NCI-H2196 treated with DMSO at 0.1 percent for 48 hours (cell line): ENCODE results near the gene CDH12.
"Not testable (repeated sequence)": the region's sequence is repeated elsewhere in the genome, so short reads cannot be mapped to it uniquely, and the experiment has no call there.

ENCODE experiments used
- DNase-seq: peaks from one replicate; lab custom pipeline; 2025; ENCODE audit not compliant: unreplicated experiment; lab: John Stamatoyannopoulos, UW

CDH12 gene

GRCh38 chr5:22315052-22315451 lies 538.1 kb downstream of the CDH12 start:
- DNase-seq: not testable (repeated sequence)

DNA sequence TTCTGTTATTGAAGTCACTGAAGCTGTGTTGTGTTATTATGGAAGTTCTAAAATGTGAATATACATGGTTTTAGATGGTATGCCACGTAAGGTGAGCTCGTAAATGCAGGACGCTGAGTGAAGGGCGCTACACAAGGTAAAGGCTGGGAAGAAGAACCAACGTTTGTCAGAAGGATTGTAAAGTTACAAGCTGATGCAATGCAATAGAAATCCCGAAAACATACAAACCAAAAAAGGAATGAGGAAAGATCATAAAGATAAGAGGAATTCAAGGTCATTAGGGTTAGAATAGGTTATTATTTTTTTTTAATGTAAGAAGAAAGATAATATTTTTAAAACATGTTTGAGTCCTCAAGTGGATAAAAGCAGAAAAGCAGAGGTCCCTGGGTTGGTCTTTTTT lies 538.6 kb downstream of the CDH12 start:
- DNase-seq: no peak

DNA sequence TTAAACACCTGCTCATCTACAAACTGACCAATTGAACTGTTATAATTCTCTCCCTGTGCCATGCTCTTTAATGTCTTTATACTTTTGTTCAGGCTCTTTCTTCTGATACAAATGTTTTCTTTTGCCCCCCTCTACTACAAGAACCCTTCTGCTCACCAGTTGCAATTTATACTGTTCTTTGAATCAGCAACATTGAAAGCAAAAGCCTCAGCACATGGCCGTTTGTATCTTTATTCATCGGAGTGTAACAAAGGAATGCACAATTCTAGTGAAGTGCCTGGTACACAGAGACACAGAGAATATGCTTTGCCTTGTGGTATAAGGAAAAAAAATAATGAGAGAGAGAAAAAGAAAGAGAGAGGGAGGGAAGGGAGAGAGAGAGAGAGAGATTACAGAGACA lies 547.1 kb downstream of the CDH12 start:
- DNase-seq: no peak

DNA sequence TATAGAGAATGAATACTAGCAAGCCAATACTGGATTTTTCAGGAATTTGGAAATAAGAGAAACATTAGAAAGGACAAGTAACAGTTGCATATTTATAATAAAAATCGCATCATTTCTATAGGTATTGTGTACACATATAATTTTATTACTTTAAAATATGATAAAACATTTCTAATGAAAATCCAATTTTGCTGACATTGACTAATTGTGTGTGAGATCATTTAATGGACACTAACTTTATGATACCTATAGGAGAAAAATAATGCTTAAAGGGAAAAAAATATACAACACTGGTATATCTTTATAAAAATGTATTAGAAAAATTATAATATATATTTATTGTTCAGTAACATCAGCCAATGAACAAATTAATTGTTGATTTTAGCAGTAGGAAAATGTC lies 557.3 kb downstream of the CDH12 start:
- no peak for DNase-seq

DNA sequence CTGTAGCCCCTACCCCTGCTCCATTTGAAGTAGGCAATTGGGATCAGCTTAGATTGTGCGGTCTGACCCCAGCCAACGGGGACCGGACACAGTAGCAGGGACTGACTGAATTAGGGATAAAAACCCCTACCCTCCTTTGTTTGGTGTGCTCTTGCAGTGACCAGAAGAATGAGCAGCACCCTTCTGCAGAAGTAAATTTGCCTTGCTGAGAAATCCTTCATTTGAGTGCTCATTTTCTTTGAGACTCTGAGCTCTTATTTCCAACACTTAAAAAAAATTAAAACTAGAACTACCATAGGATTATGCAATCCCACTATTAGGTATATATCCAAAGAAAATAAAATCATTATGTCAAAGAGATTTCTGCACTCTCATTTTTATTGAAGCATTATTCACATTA lies 560.0 kb downstream of the CDH12 start:
- DNase-seq: no peak

DNA sequence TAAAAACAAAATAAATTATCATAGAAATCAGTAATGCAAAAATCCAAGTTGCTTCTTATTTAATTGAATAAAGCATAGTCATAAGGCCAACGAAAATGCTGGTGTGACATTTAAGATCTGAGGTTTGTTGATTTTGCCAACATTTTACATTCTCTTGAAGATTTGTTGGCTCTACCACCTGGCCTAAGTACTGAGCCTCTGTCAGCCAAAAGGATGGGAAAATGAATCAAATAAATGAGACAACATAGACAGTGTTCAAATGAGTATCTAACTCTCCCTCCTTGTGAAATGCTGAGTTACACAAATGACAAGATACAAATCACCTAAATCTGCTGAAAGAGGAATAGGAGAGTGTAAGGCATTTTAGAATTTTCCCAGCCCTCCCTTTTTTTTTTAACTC lies 575.0 kb downstream of the CDH12 start:
- DNase-seq: no peak

GRCh38 chr5:22277006-22277405 lies 576.1 kb downstream of the CDH12 start:
- no peak for DNase-seq

DNA sequence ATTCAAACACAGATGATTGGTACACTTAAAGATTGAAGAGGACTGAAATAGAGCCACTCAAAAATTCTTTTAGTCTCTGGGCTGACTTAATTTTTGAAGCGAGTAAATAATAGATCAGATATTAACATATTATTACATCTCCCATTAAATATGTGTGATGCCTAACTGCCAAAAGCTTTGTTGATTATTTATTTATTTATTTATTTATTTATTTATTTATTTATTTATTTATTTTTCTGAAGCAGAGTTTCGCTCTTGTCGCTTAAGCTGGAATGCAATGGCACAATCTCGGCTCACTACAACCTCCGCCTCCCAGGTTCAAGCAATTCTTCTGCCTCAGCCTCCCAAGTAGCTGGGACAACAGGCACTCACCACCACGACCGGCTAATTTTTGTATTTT lies 587.3 kb downstream of the CDH12 start:
- not testable (repeated sequence) for DNase-seq

DNA sequence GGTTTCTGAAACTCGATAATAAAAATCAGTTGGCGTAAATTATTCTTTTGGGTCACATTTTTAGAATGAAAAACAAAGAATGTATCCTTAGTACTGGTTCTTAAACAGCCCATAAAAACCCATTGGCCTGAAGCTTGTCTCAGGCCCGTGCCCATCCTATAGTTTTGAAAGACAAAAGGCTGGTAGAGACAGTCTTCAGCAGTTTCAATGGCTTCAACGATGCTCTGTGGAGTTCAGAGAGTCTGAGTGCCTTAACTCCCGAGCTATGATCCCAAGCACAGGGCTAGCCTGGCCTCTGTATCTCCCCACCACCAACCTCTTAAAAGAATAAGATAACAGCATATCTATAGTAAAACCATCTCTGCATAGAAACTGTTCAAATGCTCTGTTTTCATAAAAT lies 595.0 kb downstream of the CDH12 start:
- DNase-seq: no peak

DNA sequence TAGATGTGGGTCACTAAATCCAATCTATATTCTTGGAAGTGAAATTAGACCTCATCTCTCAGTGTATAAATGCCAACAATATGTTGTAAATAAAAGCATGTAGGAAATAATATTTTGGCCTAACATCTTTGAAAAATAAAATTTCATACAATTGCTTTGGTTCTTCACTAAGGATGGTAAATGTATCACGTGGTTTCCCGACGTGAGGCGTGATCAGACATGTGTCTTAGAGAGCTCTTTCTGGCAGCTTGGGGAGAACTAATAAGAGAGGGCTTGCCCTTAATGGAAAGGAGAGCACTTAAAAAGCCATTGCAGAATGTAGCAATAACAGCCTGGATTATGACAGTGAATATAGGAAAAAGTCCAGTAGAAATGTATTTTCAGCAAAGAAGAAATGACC lies 602.6 kb downstream of the CDH12 start:
- DNase-seq: no peak

DNA sequence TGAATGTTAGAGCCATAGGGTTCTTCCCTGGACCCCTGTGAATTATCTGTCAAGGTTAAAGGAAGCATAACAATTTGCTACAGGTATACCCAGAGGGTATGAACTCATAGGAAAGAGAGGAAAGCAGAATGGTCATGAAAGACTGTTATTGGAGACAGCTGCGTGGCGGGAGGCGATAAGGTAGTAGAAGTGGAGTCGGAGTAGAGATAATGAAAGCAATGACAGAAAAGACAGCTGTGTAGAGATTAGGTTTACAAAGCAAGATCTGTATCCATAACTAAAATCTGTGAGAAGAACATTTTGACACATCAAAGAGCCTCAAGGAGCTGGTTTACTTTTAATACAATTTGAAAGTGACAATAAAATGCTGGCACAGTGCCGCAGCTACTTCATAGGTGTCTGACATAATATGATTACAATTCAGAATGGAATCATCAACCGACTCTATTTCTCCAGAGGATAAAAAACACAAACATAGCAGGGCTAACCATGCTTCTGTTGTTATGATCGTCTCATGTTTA lies 603.9 kb downstream of the CDH12 start:
- no peak for DNase-seq

GRCh38 chr5:22245770-22246169 lies 607.4 kb downstream of the CDH12 start:
- no peak for DNase-seq

DNA sequence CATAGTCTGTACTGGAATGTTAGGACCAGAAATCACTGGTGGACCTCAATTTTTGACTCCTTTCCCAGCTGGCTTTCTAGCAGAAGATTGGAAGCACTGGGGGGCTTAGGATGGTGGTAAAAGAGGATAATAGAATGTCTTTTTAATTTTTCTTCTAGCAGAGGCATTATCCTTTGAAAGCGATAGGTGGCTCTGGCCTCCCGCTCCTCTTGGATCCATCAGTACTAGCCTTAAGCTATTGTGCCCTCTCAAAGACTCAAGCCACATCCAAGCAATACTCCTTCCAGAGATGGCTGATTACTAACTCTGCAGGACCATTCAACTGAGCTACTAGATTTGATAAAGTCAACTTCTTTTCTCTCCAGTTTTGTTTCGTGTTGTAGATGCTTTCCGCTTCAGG lies 610.6 kb downstream of the CDH12 start:
- DNase-seq: no peak

DNA sequence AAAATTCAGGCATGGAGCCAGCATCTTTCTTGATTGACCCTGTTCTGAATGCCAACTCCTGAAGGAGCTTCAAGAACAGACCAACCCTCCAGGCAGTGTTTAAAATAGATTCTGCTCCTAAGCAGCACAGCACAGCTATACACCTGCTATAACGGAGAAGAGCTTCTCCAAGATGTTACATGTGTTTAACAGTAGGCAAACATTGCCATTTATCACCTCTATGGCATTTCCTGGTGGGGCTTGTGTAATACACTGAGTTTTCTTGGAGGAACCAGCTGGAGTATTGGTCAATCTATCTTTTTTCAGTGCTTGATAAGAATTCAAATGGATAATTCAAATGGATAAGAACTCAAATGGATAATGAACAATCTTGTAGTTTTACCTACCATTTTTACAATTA lies 615.1 kb downstream of the CDH12 start:
- no peak for DNase-seq

DNA sequence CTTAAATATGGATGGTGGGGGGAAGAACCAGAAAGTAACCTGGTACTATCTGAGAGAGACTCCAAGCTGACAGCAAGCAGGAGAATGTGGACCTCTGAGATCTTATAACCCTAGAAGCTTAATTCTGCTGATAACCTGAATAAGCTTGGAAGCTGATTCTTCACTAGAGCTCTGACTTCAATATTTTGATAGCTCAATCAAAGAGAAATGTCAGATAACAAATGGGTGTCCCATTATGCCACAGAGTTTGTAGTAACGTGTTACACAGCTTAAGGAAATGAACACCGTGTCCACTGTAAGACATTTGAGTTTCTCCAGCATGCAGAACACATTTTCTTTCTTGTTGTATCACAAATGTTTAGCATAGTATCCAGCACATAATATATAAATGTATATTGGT lies 626.7 kb downstream of the CDH12 start:
- DNase-seq: no peak

- no peak for DNase-seq
Observed at GRCh38 chr5:22223079-22223478, 630.1 kb downstream of the CDH12 start.

- DNase-seq: not testable (repeated sequence)
Observed at GRCh38 chr5:22213703-22214495, 639.2 kb downstream of the CDH12 start.

- DNase-seq: not testable (repeated sequence)
Observed at GRCh38 chr5:22212254-22212991, 640.7 kb downstream of the CDH12 start.

- not testable (repeated sequence) for DNase-seq
Observed at GRCh38 chr5:22208463-22208862, 644.7 kb downstream of the CDH12 start.

GRCh38 chr5:22188651-22189050 lies 664.5 kb downstream of the CDH12 start:
- DNase-seq: not testable (repeated sequence)

DNA sequence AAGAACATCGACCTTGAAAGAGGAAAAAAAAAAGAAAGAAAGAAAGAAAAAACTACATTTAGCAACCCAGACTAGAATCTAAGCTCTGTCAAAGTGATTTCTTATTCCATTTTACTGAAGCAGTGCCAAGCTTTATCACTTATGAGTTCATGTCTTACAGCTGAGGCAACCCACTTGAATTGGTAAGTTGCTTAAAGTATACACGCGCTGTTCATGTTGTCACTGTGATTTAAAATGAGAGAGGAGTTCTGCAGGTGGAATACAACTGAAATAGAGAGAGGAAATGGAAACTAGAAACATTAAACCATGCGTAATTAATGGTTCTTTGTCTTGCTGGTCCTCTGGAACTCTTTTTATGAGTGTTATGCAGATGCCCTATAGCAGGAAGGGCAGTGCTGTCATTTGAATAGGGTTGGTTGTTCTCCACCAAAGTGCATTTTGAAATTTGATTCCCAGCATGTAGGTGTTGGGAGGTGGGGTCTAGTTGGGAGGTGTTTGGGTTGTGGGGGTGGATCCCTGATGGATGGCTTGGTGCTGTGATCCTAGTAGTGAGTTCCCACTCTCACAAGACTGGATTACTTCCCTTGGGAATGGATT lies 665.4 kb downstream of the CDH12 start:
- DNase-seq: not testable (repeated sequence)

GRCh38 chr5:22169226-22169625 lies 683.9 kb downstream of the CDH12 start:
- DNase-seq: not testable (repeated sequence)
